NCI-H460 (cell line): ENCODE measurements around the gene MCTP2. TPM values are rescaled to one million over a fixed set of nuclear protein-coding genes. Genes with fewer than 3 reads are reported as not detected.

Experiments
- DNase-seq: peaks from one replicate; pipeline ENCODE4 v3.0.0-alpha.2; 2016; ENCODE audit warnings: low read depth; ENCODE audit errors: extremely low read depth
- polyA plus RNA-seq: library from polyadenylated mRNA; depleted of rRNA; stranded (reverse); fragments of >200 nt; gene quantifications from 2 replicates; pipeline ENCODE4 v1.2.3, GENCODE V29; 2014; cell fraction: nucleus; rRNA removed
- total RNA-seq: library from RNA; depleted of rRNA; stranded (reverse); fragments of >200 nt; shearing (Covaris generic); gene quantifications from 2 replicates; pipeline ENCODE4 v1.2.3, GENCODE V29; 2014; rRNA removed

The MCTP2 gene
- 0.45 and 0.61 TPM in 2 replicates for total RNA-seq
- polyA plus RNA-seq = 0.21 and 0.49 TPM in 2 replicates

- peak; percentile 11 for DNase-seq
Observed at GRCh38 chr15:94230883-94231722, at the start of gene MCTP2. MCTP2 (plus strand) TSS chr15:94231561; CDS start chr15:94298266, 66,705 bp downstream.

DNA sequence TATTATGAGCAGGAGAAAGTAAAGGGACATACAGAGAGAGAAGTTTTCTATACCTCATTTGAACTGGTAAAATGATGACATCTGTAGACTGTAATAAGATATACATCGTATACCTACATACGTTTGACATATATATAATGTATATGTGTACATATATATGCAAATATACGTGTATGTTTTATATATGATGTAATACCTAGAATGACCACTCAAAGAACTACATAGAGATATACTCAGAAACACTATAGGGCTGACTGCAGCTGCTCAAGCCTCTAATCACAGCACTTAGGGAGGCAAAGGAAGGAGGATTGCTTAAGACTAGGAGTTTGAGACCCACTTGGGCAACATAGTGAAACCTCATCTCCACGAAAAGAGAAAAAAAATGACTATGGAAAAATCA lies 48.5 kb upstream of the MCTP2 start:
- no peak for DNase-seq

DNA sequence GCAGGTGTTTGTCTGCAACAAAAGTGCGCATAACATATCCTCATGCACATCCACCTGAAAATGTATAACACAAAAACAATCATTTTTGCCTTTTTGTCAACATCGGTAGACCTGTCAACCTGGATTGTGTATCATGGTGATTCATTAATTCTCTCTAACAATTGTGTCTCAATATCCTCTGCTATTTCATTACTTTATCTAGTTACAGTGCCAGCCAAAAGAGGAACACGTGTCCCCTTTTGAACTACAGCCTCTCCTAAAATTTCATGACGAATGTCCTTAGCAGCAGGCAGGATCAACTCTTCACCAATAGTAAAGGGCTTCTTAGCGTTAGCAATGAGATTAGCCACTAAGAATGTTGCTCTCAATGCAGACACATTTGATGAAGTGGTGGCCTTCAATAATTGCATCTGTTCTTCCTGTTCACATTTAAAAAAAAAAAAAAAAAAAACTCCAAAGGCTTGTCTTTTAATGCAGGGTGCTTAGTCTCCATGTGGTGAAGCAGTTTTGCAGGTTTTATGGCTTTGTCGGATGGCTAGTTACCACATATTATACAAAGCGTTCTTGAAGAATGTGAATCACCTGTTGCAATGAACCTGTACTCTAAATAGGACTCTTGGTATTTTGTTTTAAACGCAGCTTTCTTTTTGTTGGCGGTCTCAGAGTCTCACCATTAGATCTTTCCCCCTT lies 45.7 kb upstream of the MCTP2 start:
- no peak for DNase-seq

DNA sequence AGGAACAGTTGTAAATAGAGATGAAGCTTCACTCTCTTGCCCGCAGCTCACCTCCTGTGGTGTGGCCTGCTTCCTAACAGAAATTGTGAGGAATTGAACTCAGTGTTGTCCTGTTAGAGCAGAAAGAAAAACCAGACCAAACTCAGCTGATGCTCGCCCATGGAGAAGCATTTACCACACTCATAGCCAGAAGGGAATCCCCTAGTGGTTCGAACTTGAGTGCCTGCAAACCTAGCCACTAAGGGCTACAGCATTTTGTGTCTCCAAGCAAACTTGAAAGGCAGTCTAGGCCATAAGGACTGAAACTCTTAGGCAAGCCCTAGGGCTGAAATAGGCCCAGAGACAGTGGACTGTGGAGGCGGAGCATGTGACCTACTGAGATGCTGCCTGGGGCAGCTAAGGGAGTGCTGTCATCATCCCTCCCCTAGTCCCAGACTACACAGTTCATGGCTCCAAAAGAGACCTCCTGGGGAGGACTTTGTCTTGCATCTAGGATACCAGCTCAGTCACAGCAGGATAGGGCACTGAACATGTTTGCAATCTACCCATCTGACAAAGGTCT lies 44.5 kb upstream of the MCTP2 start:
- DNase-seq = no peak

- DNase-seq = no peak
Observed at GRCh38 chr15:94193906-94194305, 37.5 kb upstream of the MCTP2 start.

DNA sequence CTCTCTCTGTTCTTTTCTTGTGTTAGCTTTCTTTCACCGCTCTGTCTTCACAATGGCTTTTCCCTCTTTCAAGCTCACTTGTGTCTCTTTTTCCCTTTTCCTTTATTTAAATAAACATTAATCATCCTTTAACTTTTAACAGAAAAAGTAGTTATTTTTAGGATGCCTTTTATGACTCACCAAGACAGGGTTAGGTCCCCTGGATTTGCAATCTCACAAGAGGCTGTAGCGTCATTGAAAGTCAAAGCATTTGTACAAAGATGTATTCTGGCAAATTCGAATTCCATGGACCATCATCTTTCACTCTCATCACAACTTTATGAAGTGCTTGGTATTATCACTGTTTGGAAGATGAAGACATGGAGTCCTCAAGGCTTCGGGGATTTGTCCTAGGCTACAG lies 34.8 kb upstream of the MCTP2 start:
- DNase-seq = no peak

DNA sequence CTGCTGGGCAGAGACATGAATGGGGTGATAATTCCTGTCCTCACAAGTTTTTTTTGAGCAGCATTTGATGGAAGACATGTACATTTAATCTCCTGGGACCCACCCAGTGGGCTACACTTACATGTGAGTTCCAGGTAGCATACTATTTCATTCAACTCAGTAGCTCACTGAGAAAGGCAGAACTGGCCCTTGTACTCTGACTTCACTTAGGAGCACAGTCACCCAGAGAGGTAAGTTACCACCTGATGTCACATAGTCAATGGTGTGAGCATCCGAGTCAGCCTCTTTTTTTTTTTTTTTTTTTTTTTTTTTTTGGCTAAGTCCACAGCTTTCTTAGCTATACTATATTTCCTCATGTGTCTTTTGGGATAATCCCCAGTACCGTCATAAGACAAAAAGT lies 32.7 kb upstream of the MCTP2 start:
- DNase-seq = no peak

DNA sequence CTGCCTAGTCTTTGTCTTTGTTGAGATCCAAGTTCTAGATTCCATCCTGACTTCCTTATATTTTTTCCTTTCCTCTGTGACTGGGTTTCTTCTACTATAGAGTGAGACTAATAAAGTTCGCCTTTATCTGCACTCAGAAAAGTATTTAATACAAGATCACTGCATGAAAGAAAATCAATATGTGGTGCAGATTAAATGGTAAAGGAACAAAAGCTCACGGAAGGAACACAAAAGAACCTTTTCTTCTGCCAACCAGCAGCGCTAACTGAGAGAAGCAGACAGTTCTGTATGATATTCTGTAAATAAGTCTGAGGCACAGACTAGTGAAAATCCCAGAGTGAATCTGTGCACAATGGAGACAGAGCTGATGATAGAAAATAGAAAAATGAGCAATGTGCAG lies 31.6 kb upstream of the MCTP2 start:
- DNase-seq = no peak

GRCh38 chr15:94203306-94203705 lies 28.1 kb upstream of the MCTP2 start:
- no peak for DNase-seq

- DNase-seq = no peak
Observed at GRCh38 chr15:94205366-94205765, 26.0 kb upstream of the MCTP2 start.

GRCh38 chr15:94206463-94207167 lies 24.7 kb upstream of the MCTP2 start:
- DNase-seq = no peak

GRCh38 chr15:94212291-94212690 lies 19.1 kb upstream of the MCTP2 start:
- no peak for DNase-seq

GRCh38 chr15:94225616-94226015 lies 5.7 kb upstream of the MCTP2 start:
- DNase-seq = no peak

- no peak for DNase-seq
Observed at GRCh38 chr15:94228611-94229010, 2.8 kb upstream of the MCTP2 start.

GRCh38 chr15:94229591-94230369 lies 1.6 kb upstream of the MCTP2 start:
- no peak for DNase-seq

- DNase-seq = no peak
Observed at GRCh38 chr15:94230431-94230882, 904 bp upstream of the MCTP2 start.

DNA sequence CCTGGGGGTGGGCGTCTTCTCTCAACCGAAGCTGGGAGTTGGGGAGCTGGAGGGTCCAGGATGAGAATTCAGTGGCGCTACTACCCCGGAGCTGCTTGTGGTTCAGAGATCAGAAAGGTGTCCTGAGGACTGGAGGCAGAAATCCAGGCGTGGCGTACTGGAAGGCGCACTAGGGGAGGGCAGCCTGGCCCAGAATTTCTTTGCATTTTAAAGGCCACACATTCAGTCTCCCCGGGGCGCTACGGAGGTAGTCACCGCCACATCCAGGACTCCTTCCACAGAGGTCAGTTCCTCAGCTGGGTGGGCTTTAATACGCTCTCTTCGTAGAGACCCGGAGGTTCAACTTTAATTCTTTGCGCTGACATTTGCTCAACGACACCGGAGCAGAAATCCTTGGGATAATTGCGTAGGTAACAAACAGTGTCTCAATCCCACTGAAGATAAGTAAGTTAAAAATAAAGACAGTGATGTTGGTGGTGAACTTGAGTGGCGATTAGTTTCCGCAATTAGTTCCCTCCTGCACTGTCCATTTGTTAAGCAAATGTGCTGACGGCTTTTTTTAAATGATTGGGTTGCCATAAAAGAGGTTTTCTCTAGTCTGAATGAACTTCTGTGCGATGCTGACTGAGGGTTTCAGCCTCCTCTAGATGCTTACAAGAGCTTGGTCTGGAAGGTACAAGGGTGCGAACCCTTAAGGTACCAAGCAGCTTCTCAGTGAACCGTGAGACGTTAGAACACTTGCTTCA lies 535 bp downstream of the MCTP2 start:
- no peak for DNase-seq

- DNase-seq = no peak
Observed at GRCh38 chr15:94233441-94233840, 2.1 kb downstream of the MCTP2 start.

DNA sequence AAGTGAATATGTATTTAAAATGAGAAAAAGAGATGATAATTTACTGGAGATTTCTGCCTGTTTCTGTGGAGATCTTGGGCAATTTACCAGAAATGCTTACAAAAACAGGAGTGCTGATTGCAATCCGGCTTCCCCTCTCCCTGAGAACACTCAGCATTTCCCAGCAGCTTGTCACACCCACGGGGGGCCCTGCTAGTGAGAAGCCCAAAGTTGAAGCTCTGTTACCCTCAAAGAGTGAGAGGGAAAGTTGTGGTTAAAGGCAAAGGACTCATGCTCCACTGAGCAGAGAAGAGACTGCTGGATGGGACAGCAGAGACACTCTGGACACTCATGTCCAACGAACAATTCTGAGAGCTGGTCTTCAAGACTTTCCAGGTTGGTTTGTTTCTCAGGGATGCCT lies 2.9 kb downstream of the MCTP2 start:
- DNase-seq = no peak
